ENCODE measurements around the gene TMCC2. TPM values are rescaled to one million over a fixed set of nuclear protein-coding genes. Genes with fewer than 3 reads are reported as not detected.
A peak's percentile ranks its signal among the peaks of the same experiment; 100 is the strongest.
"Not testable (repeated sequence)": the region's sequence is repeated elsewhere in the genome, so short reads cannot be mapped to it uniquely, and the experiment has no call there.

Gene TMCC2
- total RNA-seq, 2 experiments from 2014 or later = 0.52 to 0.64 TPM

DNA sequence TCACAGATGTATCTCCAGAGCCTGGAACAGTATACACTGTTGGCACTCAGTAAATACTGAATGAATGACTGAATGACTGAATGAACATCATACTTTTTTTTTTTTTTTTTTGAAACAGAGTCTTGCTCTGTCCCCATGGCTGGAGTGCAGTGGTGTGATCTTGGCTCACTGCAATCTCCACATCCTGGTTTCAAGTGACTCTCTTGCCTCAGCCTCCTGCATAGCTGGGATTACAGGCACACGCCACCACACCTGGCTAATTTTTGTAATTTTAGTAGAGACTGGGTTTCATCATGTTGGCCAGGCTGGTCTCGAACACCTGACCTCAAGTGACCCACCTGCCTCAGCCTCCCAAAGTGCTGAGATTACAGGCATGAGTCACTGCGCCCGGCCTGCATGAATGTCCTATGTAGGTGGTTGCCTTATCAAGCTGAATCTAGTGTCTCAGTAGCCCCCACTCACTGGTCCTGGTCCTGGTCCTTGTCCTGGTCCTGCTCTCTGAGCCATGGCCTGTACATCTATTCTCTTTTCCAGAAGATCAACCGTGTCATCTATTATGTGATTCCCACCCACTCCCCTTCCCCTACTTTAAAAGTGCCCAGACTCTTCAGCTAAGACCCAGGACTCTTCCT lies 69.9 kb downstream of the TMCC2 start:
- Mint-ChIP-seq H3K36me3 (ENCODE audit: low read depth) (peaks cover 16% of the 10 kb centered on the region), H3K27ac (peak overlapping the region; percentile 50), H3K4me1 (peaks cover 25% of the 10 kb centered on the region)
- CTCF ChIA-PET = interaction anchor here (0.7 to 1.6 kb wide), 5 partner anchors 16 to 28 kb away, joined by 3 to 5 read pairs (median 3); no protein-coding TSS in a partner anchor
- H3K27me3 Mint-ChIP-seq, DNase-seq, H3K9me3 Mint-ChIP-seq, H3K4me3 Mint-ChIP-seq, POLR2A ChIA-PET: not testable (repeated sequence)

DNA sequence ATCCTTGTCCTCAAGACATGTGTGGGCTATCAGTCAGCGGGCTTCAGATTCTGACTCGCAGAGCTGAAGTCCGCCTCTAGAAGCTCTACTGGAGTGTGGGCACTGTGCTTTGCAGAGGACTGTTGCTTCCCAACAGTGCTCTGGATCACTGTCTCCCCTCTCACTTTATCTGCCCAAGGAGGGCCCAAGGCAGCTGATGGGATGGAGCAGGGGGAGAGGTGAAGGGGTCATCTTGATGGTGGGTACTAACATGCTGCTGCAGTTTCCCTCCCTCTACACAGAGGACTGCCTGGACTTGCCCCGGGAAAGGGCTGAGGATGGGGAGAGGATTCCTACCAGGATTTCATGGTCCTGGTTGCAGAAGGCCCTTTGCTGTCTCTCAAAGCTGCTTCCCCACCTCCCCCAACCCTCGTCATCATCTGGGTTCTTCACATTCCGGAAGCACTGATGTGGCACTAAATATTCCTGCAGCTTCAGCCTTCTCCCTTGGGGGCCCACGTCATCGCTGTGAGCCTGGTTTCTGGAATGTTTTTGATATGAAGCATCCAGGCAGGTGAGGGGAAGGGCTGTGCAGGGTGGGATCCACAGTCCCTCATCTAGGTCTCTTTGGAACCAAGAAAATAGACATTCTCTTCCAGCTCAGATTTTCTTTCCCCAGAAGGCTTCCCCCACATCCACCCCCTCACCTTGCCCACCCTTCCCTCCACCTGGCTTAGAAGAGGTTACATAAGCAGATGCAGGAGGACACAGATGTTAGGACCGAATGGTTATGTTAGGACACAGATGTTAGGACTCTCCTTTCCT lies 70.6 kb downstream of the TMCC2 start:
- no peaks in the 10 kb centered on the region for H3K9me3 Mint-ChIP-seq
- DNase-seq = no peak
- peaks cover 16% of the 10 kb centered on the region for H3K36me3 Mint-ChIP-seq (ENCODE audit: low read depth)
- peaks cover 3% of the 10 kb centered on the region for H3K27me3 Mint-ChIP-seq
- ChIA-PET CTCF (interaction anchor here (0.7 to 1.6 kb wide), 4 partner anchors 15 to 27 kb away, joined by 3 read pairs; no protein-coding TSS in a partner anchor), POLR2A (no interaction called here)
- no peak overlapping the region for H3K4me3 Mint-ChIP-seq
- no peak overlapping the region for H3K27ac Mint-ChIP-seq
- H3K4me1 Mint-ChIP-seq = peaks cover 25% of the 10 kb centered on the region

DNA sequence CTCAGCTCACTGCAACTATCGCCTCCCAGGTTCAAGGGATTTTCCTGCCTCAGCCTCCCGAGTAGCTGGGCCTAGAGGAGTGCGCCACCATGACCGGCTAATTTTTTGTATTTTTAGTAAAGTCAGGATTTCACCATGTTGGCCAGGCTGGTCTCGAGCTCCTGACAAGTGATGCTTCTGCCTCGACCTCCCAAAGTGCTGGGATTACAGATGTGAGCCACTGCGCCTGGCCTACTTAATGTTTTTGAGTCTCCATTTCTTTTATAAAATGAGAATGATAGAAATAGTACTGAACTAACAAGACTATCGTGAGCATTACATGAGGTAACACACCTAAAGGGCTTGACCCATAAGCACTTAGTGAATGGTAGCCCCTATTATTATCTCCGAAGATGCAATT lies 72.4 kb downstream of the TMCC2 start:
- no peaks in the 10 kb centered on the region for H3K9me3 Mint-ChIP-seq
- POLR2A ChIA-PET = no interaction called here

DNA sequence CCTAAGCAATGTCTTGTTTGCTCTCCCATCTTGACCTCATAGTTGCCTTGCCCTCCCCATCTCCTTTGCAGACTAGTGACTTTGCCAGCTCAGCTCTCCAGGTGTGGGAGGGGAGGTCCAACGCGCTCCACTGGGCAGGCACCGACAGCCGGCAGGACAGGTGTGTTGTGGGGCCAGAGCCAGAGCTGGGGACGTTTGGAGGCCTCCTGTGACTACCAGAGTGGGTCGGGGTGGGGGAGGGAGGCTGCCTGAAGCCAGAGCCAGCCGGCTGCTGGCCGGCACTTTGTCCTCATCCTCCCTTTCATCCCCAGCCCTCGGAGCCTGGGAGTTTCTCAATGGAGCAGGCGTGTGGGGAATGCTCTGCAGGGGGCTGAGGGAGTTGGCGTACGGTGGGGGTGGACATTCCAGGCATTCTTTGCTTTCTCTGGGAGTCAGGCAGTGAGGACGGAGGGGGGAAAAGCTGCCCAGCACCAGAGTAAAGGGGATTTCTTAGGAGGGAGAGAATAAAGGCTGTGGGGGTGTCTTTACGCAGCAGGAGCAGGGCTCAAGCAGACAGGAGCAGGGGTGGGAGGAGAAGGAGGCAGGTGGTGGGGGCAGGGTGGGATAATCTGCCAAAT lies 73.6 kb downstream of the TMCC2 start:
- peaks cover 37% of the 10 kb centered on the region for H3K36me3 Mint-ChIP-seq (ENCODE audit: low read depth)
- H3K27ac Mint-ChIP-seq = peak overlapping the region; percentile 57

More for the DNA sequence above, 72.4 kb downstream of the TMCC2 start:
- Mint-ChIP-seq H3K4me3 (no peak overlapping the region), H3K27ac (no peak overlapping the region), H3K36me3 (ENCODE audit: low read depth) (peaks cover 28% of the 10 kb centered on the region), H3K4me1 (peaks cover 24% of the 10 kb centered on the region), H3K27me3 (peaks cover 3% of the 10 kb centered on the region)
- CTCF ChIA-PET = interaction anchor here (0.7 to 1.6 kb wide), 3 partner anchors 12 to 18 kb away, joined by 3 read pairs; no protein-coding TSS in a partner anchor
- no peak for DNase-seq

DNA sequence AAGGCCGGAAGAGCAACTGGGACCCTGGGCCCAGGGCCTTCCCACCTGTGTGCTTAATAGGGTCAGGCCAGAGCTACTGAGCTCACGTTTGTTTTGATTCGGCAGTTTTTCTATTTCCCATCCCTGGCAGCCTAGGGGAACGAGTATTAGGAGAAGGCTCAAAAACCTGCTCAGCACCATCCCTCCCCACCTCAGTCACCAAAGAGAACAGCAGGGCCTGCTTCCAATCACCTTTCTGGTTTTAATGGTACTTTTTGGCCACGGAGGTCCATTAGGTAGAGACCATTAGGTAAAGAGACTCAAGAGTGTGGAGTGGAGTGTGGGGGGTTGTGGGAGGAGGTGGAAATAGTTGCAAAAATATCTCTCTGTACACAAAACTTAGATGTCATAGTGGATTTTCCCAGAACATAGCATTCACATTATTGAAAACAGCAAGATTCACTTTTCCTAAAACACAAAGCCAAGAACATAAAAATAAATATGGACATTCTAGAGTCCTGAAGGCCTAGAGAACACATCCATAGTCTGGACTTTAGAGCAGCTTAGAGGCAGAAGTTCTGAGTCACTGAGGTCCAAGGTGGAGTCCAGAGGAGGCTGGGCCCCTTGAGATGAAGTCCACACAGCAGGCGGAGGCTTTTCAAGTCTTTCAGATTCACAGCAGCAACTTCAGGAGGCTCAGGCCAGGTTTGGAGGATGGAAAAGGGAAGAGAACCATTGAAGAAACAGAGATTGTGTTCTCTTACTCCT lies 74.3 kb downstream of the TMCC2 start:
- H3K4me3 Mint-ChIP-seq = no peak overlapping the region
- no peaks in the 10 kb centered on the region for H3K9me3 Mint-ChIP-seq
- peaks cover 20% of the 10 kb centered on the region for H3K4me1 Mint-ChIP-seq
- H3K27me3 Mint-ChIP-seq = no peaks in the 10 kb centered on the region
- CTCF ChIA-PET = interaction anchor here (0.6 to 3.3 kb wide), 3 partner anchors 13 to 94 kb away, joined by 3 to 18 read pairs (median 4); no protein-coding TSS in a partner anchor
- H3K36me3 Mint-ChIP-seq (ENCODE audit: low read depth) = peaks cover 44% of the 10 kb centered on the region
- no peak for DNase-seq
- POLR2A ChIA-PET = no interaction called here
- no peak overlapping the region for H3K27ac Mint-ChIP-seq

More for the DNA sequence above, 73.6 kb downstream of the TMCC2 start:
- no peak overlapping the region for H3K4me3 Mint-ChIP-seq
- no peaks in the 10 kb centered on the region for H3K9me3 Mint-ChIP-seq
- no peak for DNase-seq
- CTCF ChIA-PET = interaction anchor here (0.6 to 0.9 kb wide), 3 partner anchors 26 to 618 kb away, joined by 3 to 4 read pairs (median 4); no protein-coding TSS in a partner anchor
- peaks cover 23% of the 10 kb centered on the region for H3K4me1 Mint-ChIP-seq
- POLR2A ChIA-PET = no interaction called here
- H3K27me3 Mint-ChIP-seq = no peaks in the 10 kb centered on the region

DNA sequence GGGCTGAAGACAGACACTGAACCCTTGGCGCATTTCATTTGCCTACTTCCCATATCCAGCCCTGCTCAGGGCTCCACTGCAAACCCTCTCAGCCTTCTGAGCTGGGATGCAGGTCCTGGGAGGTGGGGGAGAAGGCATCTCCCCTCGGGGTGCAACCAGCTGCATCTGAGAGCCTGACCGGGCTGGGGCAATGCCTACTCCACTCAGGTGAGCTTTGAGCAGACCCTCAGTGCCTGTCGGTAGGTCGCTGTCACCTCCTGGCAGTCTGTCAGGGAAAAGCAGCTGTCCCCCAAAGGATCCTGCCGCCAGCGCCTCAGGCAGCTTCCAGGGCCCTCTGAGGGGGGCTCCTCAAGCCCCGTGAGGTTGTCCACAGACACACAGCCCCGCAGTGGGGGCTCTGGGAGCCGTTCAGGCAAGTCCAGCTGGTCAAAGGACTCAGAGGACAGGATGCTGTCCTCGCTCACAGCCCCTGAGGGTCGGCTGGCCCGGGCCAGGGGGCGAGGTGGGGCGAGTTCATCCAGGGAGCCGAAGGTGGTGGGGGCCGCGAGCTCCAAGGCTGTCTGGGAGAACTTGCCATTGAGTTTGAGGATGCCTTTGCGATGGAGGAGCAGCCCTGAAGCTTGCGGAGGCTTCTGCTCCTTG lies 75.6 kb downstream of the TMCC2 start:
- H3K9me3 Mint-ChIP-seq = no peaks in the 10 kb centered on the region
- ChIA-PET POLR2A (no interaction called here), CTCF (interaction anchor here (1.0 to 3.3 kb wide), 8 partner anchors 8 to 75 kb away, joined by 3 to 18 read pairs (median 3); no protein-coding TSS in a partner anchor)
- no peak overlapping the region for H3K4me3 Mint-ChIP-seq
- H3K36me3 Mint-ChIP-seq (ENCODE audit: low read depth) = peaks cover 57% of the 10 kb centered on the region
- H3K27ac Mint-ChIP-seq = no peak overlapping the region
- peaks cover 21% of the 10 kb centered on the region for H3K4me1 Mint-ChIP-seq
- no peak for DNase-seq
- H3K27me3 Mint-ChIP-seq = no peaks in the 10 kb centered on the region

DNA sequence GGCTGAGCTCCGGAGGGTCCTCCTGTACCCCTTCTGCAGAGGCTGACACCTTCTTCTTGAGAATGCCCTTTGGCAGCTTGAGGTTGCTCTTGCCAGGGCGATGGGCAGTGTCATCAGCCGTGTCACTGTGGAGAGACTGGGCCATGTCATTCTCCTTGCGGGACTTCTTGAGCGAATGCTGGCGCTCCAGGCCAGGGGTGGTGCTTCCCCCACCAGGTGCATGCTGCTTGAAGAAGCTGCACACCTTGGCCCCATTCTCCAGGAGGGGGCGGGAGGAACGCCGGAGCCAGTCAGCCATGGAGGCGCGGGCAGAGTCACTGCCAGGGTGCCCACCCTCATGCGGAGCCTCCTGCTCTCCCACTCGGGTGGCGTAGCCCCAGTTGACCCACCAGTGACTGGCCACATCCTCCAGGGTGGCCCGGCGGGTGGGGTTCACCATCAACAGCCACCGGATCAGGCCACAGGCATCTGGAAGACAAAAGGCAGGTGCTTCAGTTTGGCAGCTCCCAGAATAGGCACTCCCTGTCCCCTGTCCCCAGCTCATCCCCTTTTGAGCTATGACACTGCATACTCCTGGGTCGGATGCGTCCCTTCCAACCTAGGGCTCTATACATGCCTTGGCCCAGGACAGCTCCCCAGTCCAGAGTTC lies 76.4 kb downstream of the TMCC2 start:
- Mint-ChIP-seq H3K9me3 (no peaks in the 10 kb centered on the region), H3K4me1 (peaks cover 21% of the 10 kb centered on the region), H3K4me3 (no peak overlapping the region), H3K36me3 (ENCODE audit: low read depth) (peaks cover 63% of the 10 kb centered on the region), H3K27me3 (no peaks in the 10 kb centered on the region), H3K27ac (no peak overlapping the region)
- CTCF ChIA-PET = interaction anchor here (0.6 to 3.3 kb wide), 10 partner anchors 8 to 152 kb away, joined by 3 to 18 read pairs (median 3); no protein-coding TSS in a partner anchor
- POLR2A ChIA-PET = no interaction called here
- no peak for DNase-seq

DNA sequence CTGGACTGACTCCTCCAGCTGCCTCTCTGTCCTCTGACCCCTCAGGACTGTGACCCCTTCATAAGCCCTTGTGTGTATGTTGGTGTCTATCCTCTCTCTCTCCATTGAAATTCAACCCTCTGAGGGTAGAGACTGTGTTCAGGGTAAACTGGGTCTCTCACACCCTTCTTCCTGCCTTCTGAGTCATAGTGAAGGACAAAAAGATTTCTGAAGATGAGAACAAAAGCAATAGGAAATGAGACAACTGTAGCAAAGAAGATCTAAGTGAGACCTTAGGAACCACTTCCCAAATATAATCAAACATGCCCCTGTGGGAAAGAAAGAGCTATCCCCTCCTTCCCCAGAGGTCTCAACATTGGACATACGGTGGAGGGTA lies 76.9 kb downstream of the TMCC2 start:
- CTCF ChIA-PET = interaction anchor here (0.6 to 3.3 kb wide), 9 partner anchors 10 to 153 kb away, joined by 3 to 18 read pairs (median 4); partner anchors contain the start of gene NUAK2
- no peak overlapping the region for H3K27ac Mint-ChIP-seq
- H3K36me3 Mint-ChIP-seq (ENCODE audit: low read depth) = peaks cover 67% of the 10 kb centered on the region
- H3K4me3 Mint-ChIP-seq = no peak overlapping the region
- peaks cover 21% of the 10 kb centered on the region for H3K4me1 Mint-ChIP-seq
- no peak for DNase-seq
- H3K27me3 Mint-ChIP-seq = no peaks in the 10 kb centered on the region
- H3K9me3 Mint-ChIP-seq = no peaks in the 10 kb centered on the region
- POLR2A ChIA-PET = no interaction called here

DNA sequence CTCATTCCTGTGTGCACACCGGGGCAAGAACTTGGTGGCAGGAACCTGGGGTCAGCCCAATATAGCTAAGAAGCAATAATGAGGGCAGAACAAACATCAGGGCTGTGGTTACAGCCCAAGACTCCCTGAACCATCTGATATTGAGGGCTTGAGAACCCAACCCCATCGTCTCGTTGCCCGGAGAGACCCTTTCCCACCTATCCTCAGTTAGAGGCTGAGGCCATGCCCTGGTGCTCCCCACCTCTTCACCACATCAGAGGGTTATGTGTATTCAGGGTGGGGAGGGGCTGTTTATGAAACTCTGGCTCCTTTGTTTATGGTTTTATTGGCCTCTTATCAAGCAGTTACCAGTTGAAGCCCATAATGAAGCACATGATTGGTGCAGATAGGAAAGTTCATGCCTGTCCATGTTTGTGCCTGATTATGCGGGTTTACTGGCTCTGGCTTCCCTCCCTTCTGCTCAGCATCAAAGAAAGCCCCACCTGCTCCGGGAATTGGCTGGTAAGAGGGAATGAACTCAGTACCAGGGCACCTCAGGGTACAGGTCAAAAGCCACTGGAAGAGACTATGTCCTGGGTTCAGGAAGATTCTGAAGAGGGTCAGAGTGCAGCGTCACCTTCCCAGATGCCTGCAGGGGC lies 79.3 kb downstream of the TMCC2 start:
- Mint-ChIP-seq H3K27ac (no peak overlapping the region), H3K27me3 (no peaks in the 10 kb centered on the region), H3K4me1 (peaks cover 30% of the 10 kb centered on the region), H3K9me3 (no peaks in the 10 kb centered on the region), H3K36me3 (ENCODE audit: low read depth) (peaks cover 78% of the 10 kb centered on the region), H3K4me3 (no peak overlapping the region)
- no peak for DNase-seq
- ChIA-PET POLR2A (interaction anchor here (0.6 kb wide), 1 partner anchor 1328 kb away, joined by 3 read pairs; the partner anchor contains the start of gene DYRK3), CTCF (interaction anchor here (0.5 to 2.0 kb wide), 6 partner anchors 13 to 377 kb away, joined by 3 to 5 read pairs (median 3); partner anchors contain the start of gene NUAK2)

DNA sequence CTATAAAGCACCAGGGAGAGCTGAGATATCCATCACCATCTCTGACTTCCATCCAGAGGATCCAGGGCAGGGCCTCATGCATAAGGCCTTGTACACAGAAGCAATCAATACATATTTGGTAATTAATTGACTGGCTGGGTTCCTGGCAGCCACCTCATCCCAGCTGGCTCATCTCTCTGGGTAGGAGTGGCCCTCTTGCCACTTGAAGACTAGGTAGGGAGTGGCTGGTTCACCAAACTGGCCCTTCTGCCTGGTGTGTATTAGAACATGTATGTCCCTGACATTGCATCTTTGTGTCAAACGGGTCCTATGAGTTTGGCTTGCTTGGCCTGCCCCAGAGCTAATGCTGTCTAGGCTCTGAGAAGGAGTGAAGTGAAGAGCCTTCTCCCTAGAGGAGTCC lies 82.0 kb downstream of the TMCC2 start:
- Mint-ChIP-seq H3K4me3 (no peak overlapping the region), H3K9me3 (no peaks in the 10 kb centered on the region), H3K27me3 (no peaks in the 10 kb centered on the region), H3K36me3 (ENCODE audit: low read depth) (peaks cover 73% of the 10 kb centered on the region), H3K4me1 (peaks cover 53% of the 10 kb centered on the region), H3K27ac (no peak overlapping the region)
- DNase-seq = no peak
- ChIA-PET POLR2A (no interaction called here), CTCF (interaction anchor here (0.6 to 1.6 kb wide), 5 partner anchors 14 to 296 kb away, joined by 3 to 7 read pairs (median 3); no protein-coding TSS in a partner anchor)

Data from activated CD4-positive, alpha-beta T cell treated with anti-CD3 and anti-CD28 coated beads, Interleukin-2, amount 10 ng/mL, durations not matched to agents 7 days and 5 days (primary cell).